ENCODE measurements around the gene DYNLT5.
"Not testable (repeated sequence)": the region's sequence is repeated elsewhere in the genome, so short reads cannot be mapped to it uniquely, and the experiment has no call there.

DYNLT5 gene

DNA sequence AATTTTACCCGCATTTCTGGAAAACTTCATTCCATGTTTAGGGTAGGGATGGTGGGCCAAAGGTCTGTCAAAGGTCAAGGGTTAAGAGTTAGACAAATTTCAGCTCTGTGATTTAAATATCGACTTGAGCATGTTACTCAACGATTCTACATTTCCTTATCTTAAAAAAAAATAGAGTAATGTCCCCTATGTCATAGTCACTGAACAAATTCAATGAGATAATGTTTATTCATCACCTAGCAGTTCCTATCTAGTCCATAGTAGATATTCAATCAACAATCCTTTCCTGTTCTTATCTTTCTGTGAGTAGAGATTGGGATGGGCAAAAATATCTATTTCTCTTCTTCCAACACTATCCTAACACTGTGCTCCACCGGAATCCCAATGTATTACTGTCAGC lies 1.1 kb upstream of the DYNLT5 start:
- no peak for DNase-seq (ENCODE audit: low spot score)

- DNase-seq (ENCODE audit: low spot score), result peak; percentile 14
These were observed 562 bp downstream of the DYNLT5 start for GRCh38 chr1:66752671-66753371.

- no peak for DNase-seq (ENCODE audit: low spot score)
These were observed 5.5 kb downstream of the DYNLT5 start for GRCh38 chr1:66757722-66758240.

DNA sequence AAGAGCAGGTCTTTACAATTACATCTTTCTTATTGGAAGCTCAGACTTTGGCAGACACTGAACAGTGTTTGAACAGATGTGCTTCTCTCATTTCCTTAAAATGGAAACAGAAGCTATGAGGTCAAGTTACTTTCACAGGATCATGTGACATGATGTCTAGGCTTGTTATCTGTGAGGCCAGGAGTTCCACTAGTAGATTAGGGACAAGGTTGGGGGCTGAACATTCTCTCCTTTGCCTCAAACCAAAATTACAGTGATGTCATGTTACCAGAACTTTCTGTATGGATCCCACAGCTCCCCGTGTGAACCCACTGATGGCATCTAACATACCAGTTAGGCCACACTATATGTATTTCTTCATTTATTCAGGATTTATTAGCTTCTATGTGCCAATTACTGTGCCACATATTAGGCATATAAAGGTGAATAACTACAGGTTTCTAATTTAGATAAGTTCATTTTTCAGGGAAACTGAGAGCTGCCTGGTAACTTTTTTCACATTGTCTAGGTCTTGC lies 6.0 kb downstream of the DYNLT5 start:
- DNase-seq (ENCODE audit: low spot score), result no peak

GRCh38 chr1:66760506-66760905 lies 8.2 kb downstream of the DYNLT5 start:
- DNase-seq (ENCODE audit: low spot score), result no peak

DNA sequence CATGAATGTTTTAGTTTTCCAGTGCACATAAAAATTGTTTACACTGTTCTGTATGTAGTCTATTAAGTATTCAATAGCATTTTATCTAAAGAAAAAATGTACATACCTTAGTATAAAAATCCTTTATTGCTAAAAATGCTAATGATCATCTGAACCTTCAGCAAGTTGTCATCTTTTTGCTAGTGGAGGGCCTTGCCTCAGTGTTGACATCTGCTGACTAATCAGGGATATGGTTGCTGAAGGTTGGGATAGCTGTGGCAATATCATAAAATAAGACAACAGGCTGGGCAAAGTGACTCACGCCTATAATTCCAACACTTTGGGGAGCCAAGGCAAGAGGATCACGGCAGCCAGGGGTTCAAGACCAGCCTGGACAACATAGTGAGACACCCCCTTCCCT lies 9.0 kb downstream of the DYNLT5 start:
- no peak for DNase-seq (ENCODE audit: low spot score)

DNA sequence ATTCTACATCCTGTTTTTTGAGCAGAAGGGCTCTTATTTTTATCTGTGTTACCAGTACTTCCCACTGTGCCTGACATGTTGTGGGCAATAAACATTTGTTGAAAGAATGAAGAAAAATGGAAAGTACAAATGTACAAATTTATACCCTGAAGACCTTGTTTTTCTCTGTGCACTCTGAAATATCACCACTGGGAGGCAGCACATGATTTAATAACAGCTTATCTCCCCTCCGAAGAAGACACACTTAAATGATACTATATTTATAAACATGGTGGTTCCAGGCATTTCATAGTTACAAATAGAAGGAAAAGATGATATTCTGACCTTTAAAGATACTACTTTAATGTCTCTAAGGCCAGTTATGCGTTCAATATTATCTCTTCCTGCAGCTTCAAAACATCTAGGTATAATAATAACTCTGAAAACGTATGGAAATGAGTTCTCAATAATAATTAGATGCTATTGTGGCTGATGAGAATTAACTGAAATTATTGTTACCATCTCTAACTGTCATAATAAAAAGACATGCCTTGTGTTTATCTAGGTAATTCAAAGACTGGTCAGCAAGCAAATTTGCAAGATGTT lies 12.8 kb downstream of the DYNLT5 start:
- peak; percentile 41 for DNase-seq (ENCODE audit: low spot score)

DNA sequence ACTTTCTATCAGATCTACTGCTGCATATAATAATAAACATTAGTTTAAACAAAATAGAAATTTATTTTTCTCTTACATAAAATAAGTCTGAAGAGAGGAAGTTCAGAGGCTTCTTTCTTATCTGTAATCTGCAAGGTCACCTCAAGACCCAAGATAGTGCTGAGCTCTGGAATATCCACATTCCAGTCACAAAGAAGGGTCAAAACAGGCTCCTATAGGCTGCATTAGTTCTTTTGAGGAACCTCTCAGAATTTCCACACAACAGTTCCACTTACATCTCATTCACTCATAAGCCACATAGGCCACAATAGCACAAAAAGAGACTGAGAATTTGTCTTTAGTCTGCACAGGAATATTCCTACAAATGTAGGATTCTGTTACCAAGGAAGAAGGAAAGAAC lies 15.4 kb downstream of the DYNLT5 start:
- DNase-seq (ENCODE audit: low spot score), result no peak

- DNase-seq (ENCODE audit: low spot score), result no peak
These were observed 16.7 kb downstream of the DYNLT5 start for GRCh38 chr1:66768965-66769364.

DNA sequence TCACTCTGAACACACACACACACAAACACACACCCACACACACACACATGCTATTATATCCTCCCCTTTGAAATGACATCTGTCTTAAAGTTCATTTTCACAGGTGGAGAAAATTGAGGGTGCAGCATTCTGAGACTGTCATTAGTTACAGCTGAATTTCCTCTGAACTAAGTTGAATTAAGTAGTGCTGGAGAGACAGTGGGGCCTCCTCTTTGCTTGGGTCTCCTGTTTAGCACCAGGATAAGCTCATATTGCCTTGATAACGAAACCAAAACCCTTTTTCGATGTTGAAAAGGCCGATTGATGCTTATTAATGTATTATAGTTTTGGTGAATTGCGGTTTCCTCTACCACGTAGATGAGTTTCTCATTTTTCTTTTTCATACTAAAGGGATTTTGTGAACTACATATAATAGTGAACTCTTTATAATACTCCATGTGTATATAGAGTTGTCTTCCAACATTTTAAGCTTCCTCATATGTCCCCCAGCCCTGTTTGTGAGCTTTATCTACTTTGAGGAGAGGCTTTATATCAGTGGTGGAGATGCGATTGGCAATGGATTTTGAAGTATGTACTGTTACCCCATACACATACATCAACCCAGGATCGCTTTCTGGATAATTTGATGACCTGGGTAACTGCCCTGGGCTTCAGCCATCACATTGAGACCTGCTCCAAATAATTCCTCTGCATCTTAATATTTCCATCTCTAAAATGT lies 17.4 kb downstream of the DYNLT5 start:
- no peak for DNase-seq (ENCODE audit: low spot score)

DNA sequence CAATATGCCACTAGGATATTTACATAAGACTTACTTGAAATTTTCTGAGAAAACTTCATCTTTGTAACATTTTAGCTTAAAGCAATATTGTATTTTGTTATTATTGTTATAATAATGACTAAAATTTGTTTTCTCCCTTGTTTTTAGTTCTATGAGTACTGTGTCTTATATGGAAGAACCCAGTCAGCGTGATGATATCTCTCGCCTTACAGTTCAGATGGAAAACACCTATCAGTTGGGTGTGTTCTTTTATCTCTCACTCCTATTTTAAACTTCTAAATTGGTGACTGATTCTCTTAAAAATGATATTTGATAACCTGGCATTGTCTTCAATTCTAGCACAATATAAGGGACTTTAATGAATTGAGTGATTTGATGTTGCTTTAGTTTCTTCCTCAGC lies 18.0 kb downstream of the DYNLT5 start:
- no peak for DNase-seq (ENCODE audit: low spot score)

- DNase-seq (ENCODE audit: low spot score), result no peak
These were observed 18.4 kb downstream of the DYNLT5 start for GRCh38 chr1:66770694-66771093.

- no peak for DNase-seq (ENCODE audit: low spot score)
These were observed 21.0 kb downstream of the DYNLT5 start for GRCh38 chr1:66773227-66773626.

DNA sequence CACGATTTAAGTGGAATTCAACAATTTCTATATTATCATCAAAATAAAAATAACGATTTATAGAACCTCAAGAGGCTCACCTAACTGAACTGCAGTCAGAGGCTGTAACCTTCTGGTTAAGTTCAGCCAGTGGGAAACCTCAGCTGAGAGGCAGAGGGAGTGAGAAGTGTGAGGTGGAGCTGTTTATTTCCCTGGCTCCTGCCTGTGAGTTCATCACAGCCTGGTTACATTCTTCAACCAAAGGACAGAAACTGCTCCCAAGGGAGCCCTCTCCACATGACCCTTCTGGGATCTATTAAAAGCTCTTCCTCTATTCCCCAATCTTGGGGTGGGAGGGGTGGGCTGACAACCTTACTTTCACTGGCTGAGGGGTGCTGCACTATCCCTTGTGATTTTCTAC lies 22.2 kb downstream of the DYNLT5 start:
- no peak for DNase-seq (ENCODE audit: low spot score)

DNA sequence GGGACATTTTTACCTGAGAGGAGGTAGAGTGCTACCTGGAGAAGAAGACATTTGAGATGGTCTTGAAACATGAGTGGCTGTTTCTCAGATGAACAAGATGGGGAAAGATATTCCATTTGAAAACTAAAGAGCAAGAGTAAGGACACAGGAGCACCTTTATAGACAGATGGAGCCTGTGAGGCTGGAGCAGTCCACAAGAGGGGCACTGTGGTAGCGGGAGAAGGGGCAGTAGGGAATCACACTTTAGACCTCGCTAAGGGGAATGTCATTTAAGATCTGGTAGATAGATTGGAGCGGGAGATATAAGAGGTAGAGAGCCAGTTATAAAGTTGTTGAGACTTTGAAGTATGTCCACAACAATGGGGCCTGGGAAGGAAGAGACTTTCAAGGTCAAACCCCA lies 23.4 kb downstream of the DYNLT5 start:
- no peak for DNase-seq (ENCODE audit: low spot score)

- no peak for DNase-seq (ENCODE audit: low spot score)
These were observed 25.6 kb downstream of the DYNLT5 start for GRCh38 chr1:66777831-66778230.

- no peak for DNase-seq (ENCODE audit: low spot score)
These were observed 26.0 kb downstream of the DYNLT5 start for GRCh38 chr1:66778266-66778665.

- no peak for DNase-seq (ENCODE audit: low spot score)
These were observed 26.7 kb downstream of the DYNLT5 start for GRCh38 chr1:66778969-66779368.

- DNase-seq (ENCODE audit: low spot score), result no peak
These were observed 27.3 kb downstream of the DYNLT5 start for GRCh38 chr1:66779475-66780078.

DNA sequence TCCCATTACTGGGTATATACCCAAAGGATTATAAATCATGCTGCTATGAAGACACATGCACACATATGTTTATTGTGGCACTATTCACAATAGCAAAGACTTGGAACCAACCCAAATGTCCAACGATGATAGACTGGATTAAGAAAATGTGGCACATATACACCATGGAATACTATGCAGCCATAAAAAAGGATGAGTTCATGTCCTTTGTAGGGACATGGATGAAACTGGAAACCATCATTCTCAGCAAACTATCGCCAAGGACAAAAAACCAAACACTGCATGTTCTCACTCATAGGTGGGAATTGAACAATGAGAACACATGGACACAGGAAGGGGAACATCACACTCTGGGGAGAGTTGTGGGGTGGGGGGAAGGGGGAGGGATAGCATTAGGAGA lies 33.5 kb downstream of the DYNLT5 start:
- DNase-seq (ENCODE audit: low spot score), result not testable (repeated sequence)

- DNase-seq (ENCODE audit: low spot score), result no peak
These were observed 35.4 kb downstream of the DYNLT5 start for GRCh38 chr1:66787641-66788040.

- DNase-seq (ENCODE audit: low spot score), result no peak
These were observed 36.1 kb downstream of the DYNLT5 start for GRCh38 chr1:66788231-66788939.
